SU-DHL-6 (cell line): Measurements from ENCODE around the gene MBNL1.

ENCODE experiments used
- EZH2phosphoT487 ChIP-seq: fragments of 200-600 bp; sonication (generic), shearing (Covaris generic); conservative IDR thresholded peaks from 2 replicates; pipeline ENCODE4 v1.6.1; 2018; ENCODE audit warnings: mild to moderate bottlenecking, antibody characterized with exemption, low read length, moderate library complexity, mixed read lengths
- TF ChIP-seq, protein P1 (sequence below): fragments of 200-600 bp; sonication (generic); IDR thresholded peaks from one replicate; pipeline ENCODE4 v1.5.1; 2017; ENCODE audit warnings: antibody characterized with exemption, mild to moderate bottlenecking, low read length, moderate library complexity; ENCODE audit not compliant: insufficient read depth, poor library complexity, severe bottlenecking

DNA sequence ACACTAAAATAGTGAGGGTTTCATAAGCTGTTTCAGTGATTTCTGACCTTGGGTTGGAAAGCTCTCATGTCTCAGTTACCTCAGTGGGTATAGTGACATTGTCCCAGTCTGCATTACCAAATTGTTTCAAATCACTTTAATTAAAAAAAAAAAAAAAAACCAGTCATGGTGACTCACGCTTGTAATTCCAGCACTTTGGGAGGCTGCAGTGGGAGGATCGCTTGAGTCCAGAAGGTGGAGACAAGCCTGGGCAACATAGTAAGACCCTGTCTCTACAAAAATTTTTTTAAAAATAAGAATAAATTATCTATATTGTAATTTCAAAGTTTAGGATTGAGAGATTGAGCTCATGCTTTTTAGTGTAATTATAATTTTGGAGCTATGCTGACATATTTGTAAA lies 78.0 kb downstream of the MBNL1 start:
- TF ChIP-seq, protein P1, sequence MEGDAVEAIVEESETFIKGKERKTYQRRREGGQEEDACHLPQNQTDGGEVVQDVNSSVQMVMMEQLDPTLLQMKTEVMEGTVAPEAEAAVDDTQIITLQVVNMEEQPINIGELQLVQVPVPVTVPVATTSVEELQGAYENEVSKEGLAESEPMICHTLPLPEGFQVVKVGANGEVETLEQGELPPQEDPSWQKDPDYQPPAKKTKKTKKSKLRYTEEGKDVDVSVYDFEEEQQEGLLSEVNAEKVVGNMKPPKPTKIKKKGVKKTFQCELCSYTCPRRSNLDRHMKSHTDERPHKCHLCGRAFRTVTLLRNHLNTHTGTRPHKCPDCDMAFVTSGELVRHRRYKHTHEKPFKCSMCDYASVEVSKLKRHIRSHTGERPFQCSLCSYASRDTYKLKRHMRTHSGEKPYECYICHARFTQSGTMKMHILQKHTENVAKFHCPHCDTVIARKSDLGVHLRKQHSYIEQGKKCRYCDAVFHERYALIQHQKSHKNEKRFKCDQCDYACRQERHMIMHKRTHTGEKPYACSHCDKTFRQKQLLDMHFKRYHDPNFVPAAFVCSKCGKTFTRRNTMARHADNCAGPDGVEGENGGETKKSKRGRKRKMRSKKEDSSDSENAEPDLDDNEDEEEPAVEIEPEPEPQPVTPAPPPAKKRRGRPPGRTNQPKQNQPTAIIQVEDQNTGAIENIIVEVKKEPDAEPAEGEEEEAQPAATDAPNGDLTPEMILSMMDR: no peak
- TF ChIP-seq EZH2phosphoT487: no peak
